Body of pancreas (tissue), 4 donors: ENCODE measurements around the gene EML5.

Experiments used
- POLR2A ChIP-seq, 3 donors: fragments of 450-650 bp; IDR thresholded peaks; one replicate each; pipeline ENCODE4 v1.6.1; 2016; ENCODE audit warnings: antibody characterized with exemption in 3 of 3, mild to moderate bottlenecking in 2 of 3
- TF ChIP-seq, protein P1 (sequence below), 7 experiments: fragments of 450-650 bp in 4 of 7; fragments of 200-600 bp in 3 of 7; sonication (generic) in 3 of 7; IDR thresholded peaks; one replicate each; pipeline ENCODE4 v1.5.1; 2016 to 2019; ENCODE audit warnings: antibody characterized with exemption in 7 of 7

DNA sequence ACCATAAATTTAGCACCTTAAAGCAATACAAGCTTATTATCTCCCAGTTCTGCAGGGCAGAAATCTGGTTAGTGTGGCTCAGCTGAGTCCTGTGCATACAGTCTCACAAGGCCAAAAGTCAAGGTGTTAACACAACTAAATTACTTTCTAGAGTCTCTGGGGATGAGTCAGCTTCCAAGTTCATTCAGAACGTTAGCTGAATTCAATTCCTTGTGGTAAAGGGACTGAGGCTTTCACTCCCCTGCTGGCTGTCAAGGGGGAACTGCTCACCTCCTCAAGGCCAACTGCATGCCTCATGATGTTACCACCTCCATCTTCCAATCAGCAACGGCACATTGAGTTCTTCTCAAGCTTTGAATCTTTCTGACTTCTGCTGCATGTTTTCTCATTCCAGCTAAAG, 27.6 kb downstream of the EML5 start:
- TF ChIP-seq POLR2A (IDR thresholded peaks at IDR 0.05), result no peak
- TF ChIP-seq, protein P1, sequence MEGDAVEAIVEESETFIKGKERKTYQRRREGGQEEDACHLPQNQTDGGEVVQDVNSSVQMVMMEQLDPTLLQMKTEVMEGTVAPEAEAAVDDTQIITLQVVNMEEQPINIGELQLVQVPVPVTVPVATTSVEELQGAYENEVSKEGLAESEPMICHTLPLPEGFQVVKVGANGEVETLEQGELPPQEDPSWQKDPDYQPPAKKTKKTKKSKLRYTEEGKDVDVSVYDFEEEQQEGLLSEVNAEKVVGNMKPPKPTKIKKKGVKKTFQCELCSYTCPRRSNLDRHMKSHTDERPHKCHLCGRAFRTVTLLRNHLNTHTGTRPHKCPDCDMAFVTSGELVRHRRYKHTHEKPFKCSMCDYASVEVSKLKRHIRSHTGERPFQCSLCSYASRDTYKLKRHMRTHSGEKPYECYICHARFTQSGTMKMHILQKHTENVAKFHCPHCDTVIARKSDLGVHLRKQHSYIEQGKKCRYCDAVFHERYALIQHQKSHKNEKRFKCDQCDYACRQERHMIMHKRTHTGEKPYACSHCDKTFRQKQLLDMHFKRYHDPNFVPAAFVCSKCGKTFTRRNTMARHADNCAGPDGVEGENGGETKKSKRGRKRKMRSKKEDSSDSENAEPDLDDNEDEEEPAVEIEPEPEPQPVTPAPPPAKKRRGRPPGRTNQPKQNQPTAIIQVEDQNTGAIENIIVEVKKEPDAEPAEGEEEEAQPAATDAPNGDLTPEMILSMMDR (IDR thresholded peaks at IDR 0.05), result no peak
